GF-D8 (cell line): ENCODE data around the gene TCL1A.
"Not testable (repeated sequence)": the region's sequence is repeated elsewhere in the genome, so short reads cannot be mapped to it uniquely, and the experiment has no call there.

Source experiments
- DNase-seq: peaks from one replicate; lab custom pipeline; 2025; lab: John Stamatoyannopoulos, UW

TCL1A gene, protein sequence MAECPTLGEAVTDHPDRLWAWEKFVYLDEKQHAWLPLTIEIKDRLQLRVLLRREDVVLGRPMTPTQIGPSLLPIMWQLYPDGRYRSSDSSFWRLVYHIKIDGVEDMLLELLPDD

DNA sequence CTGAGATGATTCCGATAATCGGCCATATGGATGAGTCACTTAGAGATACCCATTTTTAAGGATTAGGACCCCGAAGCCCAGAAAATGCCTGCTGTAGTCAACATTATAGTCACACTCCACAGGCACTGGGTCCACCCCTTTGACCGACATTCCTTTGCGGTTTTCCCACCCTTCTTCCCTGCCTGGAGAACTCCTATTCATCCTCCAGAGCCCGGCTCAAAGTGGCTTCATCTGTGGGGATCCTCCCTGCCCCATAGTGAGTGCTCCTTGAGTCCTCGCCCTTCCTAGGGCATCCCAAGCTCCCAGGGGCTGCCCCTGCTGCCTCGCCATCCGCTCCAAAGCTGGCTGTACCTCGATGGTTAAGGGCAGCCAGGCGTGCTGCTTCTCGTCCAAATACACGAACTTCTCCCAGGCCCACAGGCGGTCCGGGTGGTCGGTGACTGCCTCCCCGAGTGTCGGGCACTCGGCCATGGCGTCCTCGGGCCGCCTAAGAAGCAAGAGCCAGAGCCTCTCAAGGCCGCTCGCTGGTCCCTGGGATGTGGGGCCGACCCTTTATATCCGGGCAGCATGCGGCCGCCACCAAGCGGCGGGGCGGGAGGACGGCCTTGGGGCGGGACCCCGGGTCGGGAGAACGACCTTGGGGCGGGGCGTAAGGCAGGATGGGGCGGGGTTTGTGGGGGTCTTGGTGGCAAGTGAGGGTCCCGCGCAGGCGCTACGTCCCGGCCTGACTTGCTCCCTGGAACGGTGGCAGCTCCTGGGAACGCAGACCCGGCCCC is at the start of gene TCL1A:
TCL1A (minus strand) TSS at position 530 of the 776 bp plus-strand sequence; CDS start at position 471, 59 bp downstream.
- no peak for DNase-seq

DNA sequence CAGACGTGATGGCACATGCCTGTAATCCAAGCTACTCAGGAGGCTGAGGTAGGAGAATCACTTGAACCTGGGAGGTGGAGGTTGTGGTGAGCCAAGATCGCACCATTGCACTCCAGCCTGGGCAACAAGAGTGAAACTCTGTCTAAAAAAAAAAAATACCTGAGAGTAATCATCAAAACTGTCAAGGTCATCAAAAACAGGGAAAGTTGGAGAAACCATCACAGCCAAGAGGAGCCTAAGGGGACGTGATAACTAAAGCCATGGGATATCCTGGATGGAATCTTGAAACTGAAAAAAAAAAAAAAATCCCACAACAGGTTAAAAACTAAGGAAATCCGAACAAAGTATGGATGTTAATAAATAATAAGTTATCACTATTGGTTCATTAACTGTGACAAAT is 49.1 kb upstream of the TCL1A start:
- not testable (repeated sequence) for DNase-seq

DNA sequence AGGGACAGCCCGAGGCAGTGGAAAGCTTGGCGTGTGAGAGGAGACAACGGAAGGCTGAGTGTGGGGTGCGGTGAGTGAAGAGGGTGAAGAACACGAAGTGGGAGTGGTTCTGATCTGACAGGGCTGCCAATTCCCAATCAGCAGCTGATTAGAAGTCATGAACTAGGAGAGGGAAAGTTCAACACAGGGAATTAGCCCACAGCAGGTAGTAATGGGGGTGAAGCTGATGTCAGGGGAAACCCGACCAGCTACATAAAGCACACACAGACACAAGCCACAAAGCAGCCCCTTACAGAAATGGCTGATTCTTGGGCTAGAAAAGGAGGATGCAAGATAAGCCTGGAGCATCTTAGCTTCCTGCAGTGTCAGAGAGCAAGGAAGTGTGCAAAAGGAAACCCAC is 47.5 kb upstream of the TCL1A start:
- DNase-seq = no peak

DNA sequence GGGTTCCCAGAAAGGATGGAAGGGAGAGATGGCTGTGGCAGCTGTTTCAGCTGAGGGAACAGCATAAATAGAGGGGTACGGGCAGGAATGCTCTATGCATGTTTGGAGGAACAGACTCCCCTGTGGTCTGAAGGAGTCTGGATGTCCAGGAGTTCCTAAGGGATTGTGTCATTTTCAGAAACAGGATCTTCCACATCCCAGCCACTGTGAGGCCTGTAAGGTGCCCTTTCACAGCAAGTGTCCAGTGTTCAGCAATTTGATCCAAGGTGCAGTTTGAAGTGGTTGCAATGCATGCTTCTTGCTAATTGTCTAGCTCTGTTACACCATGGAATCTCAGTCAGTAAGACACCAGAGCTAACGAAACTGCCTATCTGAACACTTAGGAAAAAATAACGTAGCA is 46.7 kb upstream of the TCL1A start:
- DNase-seq = no peak

DNA sequence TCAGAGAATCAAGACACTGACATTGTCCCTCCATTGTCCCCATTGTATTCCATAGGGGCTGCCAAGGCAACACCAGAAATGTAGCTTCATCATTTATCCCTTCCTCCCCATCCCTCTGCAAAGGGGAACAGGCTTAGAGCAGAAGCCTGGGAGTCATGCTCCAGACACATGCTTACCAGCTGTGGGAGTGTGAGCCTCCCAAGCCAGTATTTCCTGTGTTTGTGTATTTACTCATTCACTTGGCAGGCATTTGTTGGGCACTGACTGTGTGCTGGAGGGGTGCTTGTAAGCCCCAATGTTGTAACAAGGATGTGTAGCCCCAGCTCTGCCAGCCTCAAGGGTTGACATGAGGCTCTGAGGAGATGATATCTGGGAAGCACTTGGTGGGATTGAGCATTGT is 46.0 kb upstream of the TCL1A start:
- DNase-seq = no peak

DNA sequence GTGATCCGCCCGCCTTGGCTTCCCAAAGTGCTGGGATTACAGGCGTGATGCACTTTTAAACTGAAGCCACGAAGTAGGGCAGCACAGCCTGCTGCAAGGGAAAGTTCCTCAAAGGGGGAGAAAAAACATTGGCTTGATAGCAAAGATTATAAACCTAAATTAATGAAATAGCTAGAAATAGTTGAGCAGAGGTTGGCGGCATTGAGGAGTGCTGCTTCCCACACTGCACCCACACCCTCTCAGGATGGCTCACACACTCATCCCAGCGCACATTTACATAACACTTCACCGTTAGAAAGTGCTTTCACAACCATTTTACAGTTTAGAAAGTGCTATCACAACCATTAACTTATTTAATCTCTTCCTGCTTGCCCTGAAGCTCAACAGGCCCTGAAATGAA is 44.4 kb upstream of the TCL1A start:
- no peak for DNase-seq

DNA sequence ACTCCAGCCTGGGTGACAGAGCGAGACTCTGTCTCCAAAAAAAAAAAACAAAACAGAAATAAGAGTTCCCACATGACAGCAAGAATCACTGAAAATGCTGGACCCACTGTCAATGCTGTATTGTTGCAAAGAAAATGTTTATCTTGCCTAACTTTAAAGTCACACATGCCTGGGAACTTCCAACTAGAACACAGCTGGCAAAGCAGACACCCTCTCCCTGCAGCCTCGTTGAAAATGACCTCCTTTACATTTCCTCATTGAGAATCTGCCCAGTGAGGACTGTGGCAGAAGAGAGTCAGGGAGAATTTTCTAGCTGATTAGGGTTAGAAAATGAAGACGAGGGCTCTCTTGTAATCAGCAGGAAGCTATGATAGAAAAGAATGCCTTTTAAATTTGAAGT is 42.8 kb upstream of the TCL1A start:
- no peak for DNase-seq

DNA sequence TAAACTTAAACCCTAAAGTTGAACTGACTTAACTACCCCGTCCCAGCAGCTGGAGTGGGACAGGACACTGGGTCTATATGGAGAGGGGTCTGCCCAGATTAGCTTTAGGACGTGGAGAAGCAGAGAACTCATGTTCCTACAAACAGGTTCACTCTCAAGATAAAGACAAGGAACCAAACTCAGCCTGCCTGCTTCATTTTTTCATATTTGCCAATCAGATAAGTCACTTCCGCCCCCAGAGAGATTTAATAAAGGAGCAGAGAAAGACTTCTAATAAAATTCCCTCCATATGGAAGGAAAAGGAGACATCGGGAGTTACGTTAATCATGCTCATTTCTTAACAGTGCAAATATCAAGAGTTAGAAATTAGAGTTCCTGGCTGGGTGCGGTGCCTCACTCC is 42.2 kb upstream of the TCL1A start:
- DNase-seq = no peak

DNA sequence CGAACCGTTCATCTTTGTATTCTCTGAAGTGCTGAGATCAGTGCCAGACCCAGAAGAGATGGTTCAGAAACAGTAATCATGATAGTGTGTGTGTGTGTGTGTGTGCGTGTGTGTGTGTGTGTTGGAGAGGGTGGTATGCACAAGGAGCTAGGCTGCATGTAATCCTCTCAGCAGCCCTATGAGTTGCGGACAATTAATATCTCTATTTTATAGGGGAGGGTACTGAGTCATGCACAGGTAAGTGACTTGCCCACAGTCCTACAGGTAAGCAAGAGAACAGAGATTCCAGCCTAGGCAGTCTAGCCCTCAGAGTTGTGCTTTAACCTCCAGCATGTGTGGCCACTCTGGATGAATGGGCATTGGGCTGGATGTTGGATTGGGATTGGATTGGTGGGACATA is 27.9 kb upstream of the TCL1A start:
- DNase-seq = no peak

DNA sequence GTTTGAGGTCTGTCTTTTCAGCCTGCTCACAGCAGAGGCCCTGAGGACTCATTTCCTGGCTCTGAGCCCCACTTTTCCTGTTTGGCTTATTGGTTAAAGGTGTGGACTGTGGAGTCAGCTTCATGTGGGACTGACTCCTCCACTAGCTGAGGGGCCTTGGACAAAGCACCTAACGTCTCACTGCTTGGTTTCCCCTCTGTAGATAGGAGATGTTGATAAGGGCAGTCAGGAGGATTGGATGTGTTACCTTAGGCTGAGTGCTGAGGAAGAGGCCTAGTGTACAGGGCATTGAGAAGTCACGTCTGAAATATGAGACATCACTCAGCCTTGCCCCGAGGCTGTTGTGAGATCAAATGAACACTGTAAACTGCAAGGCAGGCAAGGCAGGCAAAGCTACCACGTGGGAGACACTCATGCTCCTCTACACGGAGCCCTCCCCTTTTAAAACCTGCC is 27.1 kb upstream of the TCL1A start:
- DNase-seq = no peak

DNA sequence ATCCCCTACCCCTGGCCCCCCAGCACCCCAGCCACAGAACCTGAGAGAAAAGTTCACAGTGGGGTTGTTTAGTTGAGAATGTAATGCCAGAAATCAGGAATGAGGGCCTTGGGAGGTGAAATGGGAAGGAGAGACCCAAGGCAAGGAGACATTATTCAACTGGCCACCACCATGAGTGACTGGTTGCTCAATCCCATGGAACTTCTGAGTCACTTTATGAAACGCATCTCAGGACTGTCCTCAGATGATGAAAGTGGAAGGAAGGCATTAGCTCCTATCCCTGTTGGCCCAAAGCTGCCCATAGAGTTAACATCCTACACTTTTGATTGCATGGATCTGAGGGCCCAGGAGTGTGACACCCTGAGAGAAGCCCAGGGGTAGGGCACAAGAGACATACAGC is 25.4 kb upstream of the TCL1A start:
- no peak for DNase-seq

DNA sequence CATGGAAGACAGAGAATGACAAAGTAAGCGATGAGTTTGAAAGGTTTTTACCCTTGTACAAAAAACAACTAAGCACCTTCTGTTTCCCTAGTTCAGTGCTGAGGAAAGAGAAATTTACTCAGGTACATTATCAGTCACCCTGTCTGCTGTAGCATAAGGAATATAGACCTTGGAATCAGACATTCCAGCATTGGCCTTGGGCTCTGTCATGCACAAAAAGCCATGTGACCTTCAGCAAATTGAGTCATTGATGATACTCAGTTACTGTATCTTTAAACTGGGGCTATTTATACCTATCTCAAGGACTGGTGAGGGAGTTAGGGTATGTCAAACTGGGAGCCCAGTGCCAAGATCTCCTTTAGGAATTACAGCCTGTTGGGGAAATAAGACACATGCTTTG is 19.3 kb upstream of the TCL1A start:
- DNase-seq = no peak

DNA sequence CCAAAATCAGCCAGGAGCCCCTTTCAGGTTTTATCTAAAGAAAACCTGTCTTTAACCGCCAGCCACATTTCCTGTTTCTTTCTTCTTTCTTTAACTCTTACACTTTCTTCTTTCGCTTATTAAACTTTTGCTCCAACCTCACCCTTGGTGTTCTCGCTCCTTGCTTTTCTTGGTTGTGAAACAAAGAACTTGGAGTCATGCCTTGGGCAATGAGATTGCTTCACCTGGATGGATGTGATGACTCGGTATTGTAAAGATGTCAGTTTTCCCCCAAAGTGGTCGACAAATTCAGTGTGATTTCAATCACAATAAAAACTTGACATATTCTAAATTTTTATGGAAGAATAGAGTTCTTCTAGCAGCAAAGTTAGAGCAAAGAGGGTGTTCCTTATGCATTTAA is 16.2 kb upstream of the TCL1A start:
- no peak for DNase-seq

DNA sequence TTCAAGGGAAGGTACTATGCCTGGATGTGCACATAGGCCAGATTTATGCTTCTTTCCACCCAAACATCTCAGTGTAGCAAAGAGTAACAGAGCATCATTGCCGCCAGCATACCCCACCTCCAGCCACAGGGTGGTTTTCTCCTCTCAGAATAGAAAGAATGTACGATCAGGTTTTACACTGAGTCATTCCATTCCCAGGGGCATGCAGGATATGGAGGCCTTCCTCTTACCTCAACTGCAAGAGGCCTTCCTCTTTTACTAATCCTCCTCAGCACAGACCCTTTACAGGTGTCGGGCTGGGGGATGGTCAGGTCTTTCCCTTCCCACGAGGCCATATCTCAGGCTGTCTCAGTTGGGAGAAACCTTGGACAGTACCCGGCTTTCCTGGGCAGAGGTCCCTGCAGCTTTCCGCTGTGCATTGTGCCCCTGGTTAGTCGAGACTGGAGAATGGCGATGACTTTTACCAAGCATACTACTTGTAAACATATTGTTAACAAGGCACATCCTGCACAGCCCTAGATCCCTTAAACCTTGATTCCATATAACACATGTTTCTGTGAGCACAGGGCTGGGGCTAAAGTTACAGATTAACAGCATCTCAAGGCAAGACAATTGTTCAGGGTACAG is 15.6 kb upstream of the TCL1A start:
- not testable (repeated sequence) for DNase-seq

DNA sequence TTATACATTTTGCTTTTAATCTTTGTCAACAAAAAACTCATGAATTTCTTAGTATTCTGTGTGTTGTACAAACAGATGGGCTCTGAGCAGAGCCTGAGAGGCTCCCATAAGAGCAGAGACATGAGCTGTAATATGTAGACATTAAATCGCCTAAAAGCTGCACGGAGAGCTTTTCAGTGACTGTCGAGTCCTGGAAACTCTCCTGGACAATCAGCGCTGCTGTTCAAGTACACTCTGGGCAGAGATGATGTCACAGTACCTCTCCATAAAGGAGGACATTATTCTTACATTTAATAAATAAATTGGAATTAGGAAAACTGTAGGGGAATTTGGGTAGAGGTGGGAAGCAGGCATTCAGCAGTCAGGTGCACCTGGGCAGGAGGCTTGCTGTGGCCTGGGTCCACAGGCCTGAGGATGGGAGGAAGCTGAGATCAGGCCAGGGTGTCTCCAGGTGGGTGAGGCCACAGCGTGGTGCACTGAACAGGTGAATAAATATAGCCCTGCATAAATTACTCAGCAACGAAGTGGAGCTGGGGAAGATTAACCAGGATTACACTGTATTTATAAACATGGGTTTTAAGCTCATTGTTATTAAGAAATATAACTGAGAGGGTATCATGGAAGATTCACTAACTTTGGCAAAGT is 13.3 kb upstream of the TCL1A start:
- DNase-seq = no peak

DNA sequence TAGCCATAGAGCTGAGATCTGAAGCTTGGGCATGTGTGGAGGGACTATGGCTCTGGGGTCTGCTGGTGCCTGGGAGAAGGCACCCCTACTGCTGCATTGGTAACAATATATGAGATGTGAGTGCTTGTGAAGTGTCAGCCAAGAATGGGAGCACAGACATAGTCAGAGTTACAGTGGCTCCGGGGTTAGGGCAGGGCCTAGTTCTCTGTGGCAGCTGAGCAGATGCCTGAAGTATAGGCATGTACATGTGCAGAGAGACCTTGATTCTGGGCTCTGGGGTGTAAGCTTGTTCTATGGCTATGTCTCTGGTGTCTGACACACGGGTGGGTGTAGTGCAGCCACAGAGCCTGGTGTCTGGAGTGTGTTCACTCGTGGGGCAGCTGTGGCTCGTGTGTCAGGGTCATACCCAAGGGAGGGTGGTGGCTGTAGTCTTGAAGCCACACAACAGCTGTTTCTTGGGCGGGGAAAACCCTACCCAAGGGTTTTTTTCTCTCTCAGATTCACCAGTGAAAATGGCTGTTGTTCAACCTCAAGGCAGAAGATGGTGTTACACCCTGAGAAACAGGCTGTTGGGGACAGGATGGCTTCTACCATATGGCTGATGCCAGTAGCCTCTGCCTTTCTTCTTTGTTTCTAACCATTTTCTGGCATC is 11.9 kb upstream of the TCL1A start:
- no peak for DNase-seq

DNA sequence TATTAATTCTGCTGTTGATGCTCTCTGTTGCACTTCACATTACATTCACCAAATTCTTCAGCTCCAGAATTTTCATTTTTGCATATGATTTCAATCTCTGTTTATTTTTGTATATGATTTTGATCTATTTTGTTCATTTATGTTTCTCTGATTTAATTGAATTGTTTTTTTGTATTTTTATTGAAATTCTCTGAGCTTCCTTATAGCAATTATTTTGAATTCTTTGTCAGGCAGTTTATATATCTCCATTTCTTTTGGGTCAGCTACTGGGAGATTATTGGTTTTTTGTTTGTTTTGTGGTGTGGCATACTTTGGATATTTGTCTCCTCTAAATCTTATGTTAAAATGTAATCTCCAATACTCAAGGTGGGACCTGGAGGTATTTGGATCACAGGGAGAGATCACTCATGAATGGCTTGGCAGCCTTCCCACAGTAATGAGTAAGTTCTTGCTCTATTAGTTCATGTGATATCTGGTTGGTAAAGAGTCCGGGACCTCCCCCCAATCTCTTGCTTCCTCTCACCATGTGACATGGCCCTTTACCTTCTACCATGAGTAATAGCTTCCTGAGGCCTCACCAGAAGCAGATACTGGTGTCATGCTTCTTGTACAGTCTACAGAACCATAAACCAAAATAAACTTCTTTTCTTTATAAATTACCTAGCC is 8.7 kb upstream of the TCL1A start:
- no peak for DNase-seq

DNA sequence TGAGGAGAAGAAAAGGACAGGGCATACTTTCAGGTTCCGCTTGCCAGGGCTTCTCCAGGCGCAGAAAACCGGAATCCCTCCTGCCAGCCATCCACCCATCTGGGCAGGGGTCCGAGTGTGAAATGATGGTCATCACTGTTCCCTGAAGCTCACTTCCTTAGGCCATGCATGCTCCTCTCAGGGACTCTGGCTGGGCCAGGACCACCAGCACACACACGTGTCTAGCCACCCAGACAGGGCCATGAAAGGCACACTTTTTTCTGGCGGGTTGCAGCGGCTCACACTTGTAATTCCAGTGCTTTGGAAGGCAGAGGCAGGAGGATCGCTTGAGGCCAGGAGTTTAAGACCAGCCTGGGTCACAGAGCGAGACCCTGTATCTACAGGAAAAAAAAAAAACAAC is 1.5 kb downstream of the TCL1A start:
- DNase-seq = no peak

DNA sequence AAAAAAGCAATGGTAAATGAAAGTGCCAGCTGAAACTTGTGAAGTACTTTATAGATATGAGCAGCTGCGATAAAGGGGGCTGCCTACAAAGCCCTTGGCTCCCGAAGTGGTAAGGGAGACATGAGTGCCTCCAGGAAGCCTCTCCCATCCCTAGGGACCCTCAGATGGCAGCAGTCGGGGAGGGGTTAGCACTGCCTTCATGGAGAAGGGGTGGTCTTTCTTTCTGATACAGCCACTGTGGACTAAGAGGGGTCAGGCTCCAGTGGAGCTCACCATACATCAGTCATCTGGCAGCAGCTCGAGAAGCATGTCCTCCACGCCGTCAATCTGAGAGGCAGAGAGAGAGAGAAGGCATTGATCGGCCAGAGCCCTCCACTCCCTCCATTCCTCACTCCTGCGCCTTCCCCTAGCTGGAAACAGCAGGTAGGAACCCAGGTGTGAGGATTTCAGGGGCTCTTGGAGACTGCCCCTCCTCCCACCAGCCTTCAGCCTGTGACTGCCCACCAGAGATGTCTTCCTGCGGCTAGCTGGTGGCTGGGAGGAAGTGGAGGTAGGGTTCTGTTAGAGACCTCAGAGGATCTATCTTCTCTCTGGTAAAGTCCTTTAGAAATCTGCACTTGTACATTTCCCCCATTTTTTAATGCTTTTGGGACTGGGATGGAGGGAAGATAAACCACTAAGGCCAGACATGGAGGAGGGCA is 2.3 kb downstream of the TCL1A start:
- DNase-seq = no peak

DNA sequence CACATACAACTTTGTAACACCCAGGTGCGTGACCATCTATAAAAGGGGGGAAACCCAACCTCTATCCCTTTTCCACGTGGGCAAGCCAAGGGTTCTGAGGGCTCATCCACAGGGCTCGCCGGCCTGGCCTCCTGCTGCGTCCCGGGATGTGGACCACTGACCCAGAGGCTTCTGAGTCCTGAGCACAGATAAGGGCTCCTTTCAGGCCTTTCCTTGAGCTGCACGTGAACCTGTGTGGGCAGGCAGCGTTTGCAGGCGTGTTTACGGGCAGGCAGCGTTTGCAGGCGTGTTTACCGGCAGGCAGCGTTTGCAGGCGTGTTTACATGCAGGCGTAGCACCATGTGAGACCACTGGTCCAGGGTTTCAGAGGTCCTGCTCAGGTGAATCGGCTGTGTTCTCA is 3.8 kb downstream of the TCL1A start:
- no peak for DNase-seq

DNA sequence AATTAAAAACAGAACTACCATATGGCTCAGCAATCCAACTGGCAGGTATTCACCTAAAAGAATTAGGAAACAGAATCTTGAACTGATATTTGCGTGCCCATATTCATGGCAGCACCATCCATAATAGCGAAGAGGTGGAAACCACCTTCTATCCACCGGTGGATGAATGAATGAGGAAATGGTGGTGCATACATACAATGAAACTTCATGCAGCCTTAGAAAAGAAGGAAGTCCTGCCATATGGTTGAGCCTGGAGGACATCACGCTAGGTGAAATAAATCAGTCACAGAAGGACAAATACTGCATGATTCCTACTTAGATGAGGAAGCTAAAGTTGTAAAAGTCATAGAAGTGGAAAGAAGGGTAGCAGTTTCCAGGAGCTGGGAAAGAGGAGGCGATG is 6.6 kb downstream of the TCL1A start:
- no peak for DNase-seq
